Measurements from ENCODE around the gene TTYH3.
"Not testable (repeated sequence)": the region's sequence is repeated elsewhere in the genome, so short reads cannot be mapped to it uniquely, and the experiment has no call there.

Gene TTYH3

DNA sequence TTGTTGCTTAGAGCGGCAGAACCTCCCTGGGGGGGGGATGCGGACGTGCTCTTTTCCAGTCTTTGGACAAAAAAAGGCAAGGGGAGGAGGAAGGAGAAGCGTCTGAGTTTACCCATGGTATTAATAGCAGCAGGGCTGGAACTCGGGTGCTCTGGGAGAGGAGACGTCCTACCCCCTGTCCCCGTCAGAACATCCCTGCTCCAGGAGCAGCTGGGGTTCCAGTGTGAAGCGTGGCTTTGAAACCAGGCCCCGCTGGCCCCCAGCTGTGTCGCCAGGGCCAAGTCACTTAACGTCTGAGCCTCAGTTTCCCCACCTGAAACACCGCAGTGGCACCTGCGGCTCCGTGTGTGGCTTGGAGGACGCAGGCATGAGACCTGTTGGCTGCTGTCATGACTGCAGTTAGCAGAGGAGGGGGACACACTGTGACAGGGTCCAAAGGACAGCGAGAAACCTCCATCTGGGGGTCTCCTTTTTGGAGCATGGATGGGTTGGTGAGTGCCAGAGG, 57.6 kb downstream of the TTYH3 start:
- Histone ChIP-seq H3K4me1 (ENCODE audit: control insufficient read depth, insufficient read depth, low read length) (no peaks in the 10 kb centered on the region), H3K27me3 (ENCODE audit: control insufficient read depth, insufficient read depth, low read length) (peaks cover 19% of the 10 kb centered on the region), H3K27ac (ENCODE audit: low read depth, low read length) (no peak overlapping the region), H3K36me3 (ENCODE audit: control insufficient read depth, insufficient read depth, low read length) (no peaks in the 10 kb centered on the region), H3K4me3 (ENCODE audit: low read length) (peak overlapping the region; percentile 15), H3K9ac (ENCODE audit: low read length) (no peak overlapping the region)

DNA sequence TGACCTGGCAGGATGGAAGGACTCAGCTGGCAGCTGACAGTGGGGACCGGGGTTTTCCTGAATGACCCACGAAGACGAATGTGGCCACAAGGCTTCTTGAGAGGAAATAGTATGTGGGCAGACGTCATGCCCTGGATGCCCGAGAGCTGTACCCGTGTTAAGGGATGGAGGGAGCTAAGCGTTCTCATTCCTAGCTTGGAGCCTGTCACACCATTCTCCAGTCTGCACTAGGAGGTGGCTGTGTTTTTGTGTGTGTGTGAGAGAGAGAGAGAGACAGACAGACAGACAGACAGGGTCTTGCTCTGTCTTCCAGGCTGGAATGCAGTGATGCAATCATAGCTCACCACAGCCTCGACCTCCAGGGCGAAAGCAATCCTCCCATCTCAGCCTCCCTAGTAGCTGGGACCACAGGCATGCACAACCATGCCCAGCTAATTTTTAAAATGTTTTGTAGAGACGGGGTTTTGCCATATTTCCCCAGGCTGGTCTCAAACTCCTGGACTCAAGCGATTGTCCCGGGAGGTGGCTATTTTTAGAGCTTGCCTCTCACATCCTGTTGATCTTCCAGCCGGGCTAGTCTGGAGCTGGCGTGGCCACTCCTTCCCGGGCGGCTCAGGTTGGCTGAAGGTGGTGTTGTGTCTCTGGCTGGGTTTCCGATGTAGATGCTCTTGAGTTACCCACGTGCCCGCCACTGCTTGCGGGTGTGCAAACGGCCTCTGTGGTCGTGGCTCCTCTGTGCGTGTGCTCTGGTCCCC, 58.3 kb downstream of the TTYH3 start:
- no peak overlapping the region for H3K9ac ChIP-seq (ENCODE audit: low read length)

DNA sequence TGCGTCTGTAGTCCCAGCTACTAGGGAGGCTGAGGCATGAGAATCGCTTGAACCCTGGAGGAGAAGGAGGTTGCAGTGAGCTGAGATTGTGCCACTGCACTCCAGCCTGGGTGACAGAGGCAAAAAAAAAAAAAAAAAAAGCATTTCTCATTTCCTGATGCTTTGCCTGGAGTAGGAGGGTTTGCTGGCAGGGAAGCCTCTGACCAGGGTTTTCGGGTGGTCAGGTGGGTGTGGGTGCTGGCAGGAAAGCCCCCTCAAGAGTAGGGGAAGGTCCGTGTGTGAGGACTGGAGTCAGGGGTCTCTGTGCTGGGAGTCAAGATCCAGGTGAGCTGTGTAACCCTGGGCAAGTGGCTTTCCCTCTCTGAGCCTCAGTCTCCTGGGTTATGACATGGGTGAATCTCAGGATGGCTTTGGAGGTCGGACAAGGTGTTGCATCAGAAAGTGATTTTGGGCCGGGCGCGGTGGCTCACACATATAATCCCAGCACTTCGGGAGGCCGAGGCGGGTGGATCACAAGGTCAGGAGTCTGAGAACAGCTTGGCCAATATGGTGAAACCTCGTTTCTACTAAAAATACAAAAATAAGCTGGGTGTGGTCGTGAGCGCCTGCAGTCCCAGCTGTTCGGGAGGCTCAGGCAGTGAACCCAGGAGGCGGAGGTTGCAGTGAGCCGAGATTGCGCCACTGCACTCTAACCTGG, 59.4 kb downstream of the TTYH3 start:
- Histone ChIP-seq H3K9ac (ENCODE audit: low read length) (no peak overlapping the region), H3K27ac (ENCODE audit: low read depth, low read length) (no peak overlapping the region), H3K27me3 (ENCODE audit: control insufficient read depth, insufficient read depth, low read length) (peaks cover 19% of the 10 kb centered on the region), H3K36me3 (ENCODE audit: control insufficient read depth, insufficient read depth, low read length) (no peaks in the 10 kb centered on the region), H3K4me3 (ENCODE audit: low read length) (no peak overlapping the region), H3K4me1 (ENCODE audit: control insufficient read depth, insufficient read depth, low read length) (no peaks in the 10 kb centered on the region)

More for the DNA sequence above, 58.3 kb downstream of the TTYH3 start:
- Histone ChIP-seq H3K36me3 (ENCODE audit: control insufficient read depth, insufficient read depth, low read length) (no peaks in the 10 kb centered on the region), H3K4me3 (ENCODE audit: low read length) (no peak overlapping the region), H3K27me3 (ENCODE audit: control insufficient read depth, insufficient read depth, low read length) (peaks cover 19% of the 10 kb centered on the region), H3K27ac (ENCODE audit: low read depth, low read length) (no peak overlapping the region), H3K4me1 (ENCODE audit: control insufficient read depth, insufficient read depth, low read length) (no peaks in the 10 kb centered on the region)

DNA sequence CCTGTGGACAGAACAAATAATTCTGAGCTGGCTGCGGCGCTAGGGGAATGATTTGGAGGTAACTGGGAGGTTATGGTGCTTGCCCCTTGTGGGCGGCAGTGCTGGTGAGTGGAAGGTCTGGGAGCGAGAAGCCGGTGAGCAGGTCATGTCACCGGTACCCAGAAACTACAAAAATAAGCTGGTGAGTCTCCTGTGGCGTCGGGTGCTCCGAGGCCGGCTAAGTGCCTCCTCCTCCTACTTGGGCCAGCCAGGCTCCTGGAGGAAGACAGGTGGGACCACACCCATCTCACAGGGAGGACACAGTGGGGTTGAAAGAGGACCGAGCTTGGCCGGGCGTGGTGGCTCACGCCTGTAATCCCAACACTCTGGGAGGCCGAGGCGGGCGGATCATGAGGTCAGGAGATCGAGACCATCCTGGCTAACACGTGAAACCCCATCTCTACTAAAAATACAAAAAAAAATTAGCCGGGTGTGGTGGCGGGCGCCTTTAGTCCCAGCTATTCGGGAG, 60.2 kb downstream of the TTYH3 start:
- not testable (repeated sequence) for H3K4me3 ChIP-seq (ENCODE audit: low read length); H3K27ac ChIP-seq (ENCODE audit: low read depth, low read length); H3K9ac ChIP-seq (ENCODE audit: low read length); H3K4me1 ChIP-seq (ENCODE audit: control insufficient read depth, insufficient read depth, low read length); H3K36me3 ChIP-seq (ENCODE audit: control insufficient read depth, insufficient read depth, low read length)
- peaks cover 19% of the 10 kb centered on the region for H3K27me3 ChIP-seq (ENCODE audit: control insufficient read depth, insufficient read depth, low read length)

DNA sequence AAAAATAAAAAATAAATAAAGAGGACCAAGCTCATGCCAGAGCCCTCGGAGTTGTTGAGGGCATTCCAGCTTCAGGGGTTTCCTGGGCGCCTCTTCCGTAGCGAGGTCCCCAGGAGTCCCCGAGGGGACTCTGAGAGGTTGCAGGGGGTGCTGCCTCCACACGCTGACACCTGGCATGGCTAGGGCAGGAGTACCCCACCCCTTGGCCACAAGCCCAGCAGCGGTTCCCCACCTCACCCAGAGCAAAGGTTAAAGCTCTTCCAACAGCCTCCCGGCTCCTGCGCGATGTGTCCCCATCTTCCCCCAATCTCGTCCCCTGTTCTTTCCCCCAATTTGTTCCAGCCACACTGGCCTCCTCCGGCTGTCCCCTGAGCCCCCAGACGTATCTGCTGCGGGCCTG, 60.8 kb downstream of the TTYH3 start:
- Histone ChIP-seq H3K4me1 (ENCODE audit: control insufficient read depth, insufficient read depth, low read length) (no peaks in the 10 kb centered on the region), H3K27me3 (ENCODE audit: control insufficient read depth, insufficient read depth, low read length) (peaks cover 14% of the 10 kb centered on the region), H3K9ac (ENCODE audit: low read length) (no peak overlapping the region)

DNA sequence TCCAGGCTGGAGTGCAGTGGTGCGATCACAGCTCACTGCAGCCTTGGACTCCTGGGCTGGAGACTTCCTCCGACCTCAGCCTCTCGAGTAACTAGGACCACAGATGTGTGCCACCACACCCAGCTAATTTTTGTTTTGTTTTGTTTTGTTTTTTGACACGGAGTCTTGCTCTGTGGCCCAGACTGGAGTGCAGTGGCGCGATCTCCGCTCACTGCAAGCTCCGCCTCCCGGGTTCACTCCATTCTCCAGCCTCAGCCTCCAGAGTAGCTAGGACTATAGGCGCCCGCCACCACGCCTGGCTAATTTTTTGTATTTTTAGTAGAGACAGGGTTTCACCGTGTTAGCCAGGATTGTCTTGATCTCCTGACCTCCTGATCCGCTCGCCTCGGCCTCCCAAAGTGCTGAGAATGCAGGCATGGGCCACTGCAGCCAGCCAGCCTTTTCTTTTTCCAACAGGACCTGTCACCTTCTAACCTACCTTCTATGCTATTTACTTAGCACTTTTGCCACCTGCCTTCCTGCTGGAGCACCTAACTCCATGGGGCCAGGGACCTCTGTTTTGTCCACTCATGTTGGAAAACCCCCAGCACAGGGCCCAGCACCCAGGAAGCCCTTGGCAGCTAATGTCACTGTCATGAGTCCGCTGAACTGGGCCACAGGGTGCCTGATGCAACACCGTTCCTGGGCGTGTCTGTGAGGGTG, 61.8 kb downstream of the TTYH3 start:
- not testable (repeated sequence) for H3K4me1 ChIP-seq (ENCODE audit: control insufficient read depth, insufficient read depth, low read length); H3K27ac ChIP-seq (ENCODE audit: low read depth, low read length); H3K9ac ChIP-seq (ENCODE audit: low read length); H3K36me3 ChIP-seq (ENCODE audit: control insufficient read depth, insufficient read depth, low read length); H3K27me3 ChIP-seq (ENCODE audit: control insufficient read depth, insufficient read depth, low read length); H3K4me3 ChIP-seq (ENCODE audit: low read length)

More for the DNA sequence above, 60.8 kb downstream of the TTYH3 start:
- no peak overlapping the region for H3K4me3 ChIP-seq (ENCODE audit: low read length)
- no peak overlapping the region for H3K27ac ChIP-seq (ENCODE audit: low read depth, low read length)
- H3K36me3 ChIP-seq (ENCODE audit: control insufficient read depth, insufficient read depth, low read length) = no peaks in the 10 kb centered on the region

DNA sequence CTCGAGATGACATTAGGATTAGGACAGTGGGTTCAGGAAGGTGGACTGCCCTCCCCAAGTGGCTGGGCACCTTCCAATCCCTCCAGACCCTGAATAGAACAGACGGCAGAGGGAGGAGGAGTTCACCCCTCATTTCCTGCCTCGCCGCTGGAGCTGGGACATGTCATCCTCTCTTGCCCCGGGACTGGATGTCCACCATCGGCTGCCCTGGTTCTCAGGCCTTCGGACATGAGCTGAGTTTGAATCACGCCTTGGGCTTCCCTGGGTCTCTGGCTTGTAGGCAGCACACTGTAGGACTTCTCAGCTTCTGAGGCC, 62.3 kb downstream of the TTYH3 start:
- not testable (repeated sequence) for H3K36me3 ChIP-seq (ENCODE audit: control insufficient read depth, insufficient read depth, low read length); H3K4me3 ChIP-seq (ENCODE audit: low read length); H3K9ac ChIP-seq (ENCODE audit: low read length); H3K27ac ChIP-seq (ENCODE audit: low read depth, low read length); H3K4me1 ChIP-seq (ENCODE audit: control insufficient read depth, insufficient read depth, low read length); H3K27me3 ChIP-seq (ENCODE audit: control insufficient read depth, insufficient read depth, low read length)

DNA sequence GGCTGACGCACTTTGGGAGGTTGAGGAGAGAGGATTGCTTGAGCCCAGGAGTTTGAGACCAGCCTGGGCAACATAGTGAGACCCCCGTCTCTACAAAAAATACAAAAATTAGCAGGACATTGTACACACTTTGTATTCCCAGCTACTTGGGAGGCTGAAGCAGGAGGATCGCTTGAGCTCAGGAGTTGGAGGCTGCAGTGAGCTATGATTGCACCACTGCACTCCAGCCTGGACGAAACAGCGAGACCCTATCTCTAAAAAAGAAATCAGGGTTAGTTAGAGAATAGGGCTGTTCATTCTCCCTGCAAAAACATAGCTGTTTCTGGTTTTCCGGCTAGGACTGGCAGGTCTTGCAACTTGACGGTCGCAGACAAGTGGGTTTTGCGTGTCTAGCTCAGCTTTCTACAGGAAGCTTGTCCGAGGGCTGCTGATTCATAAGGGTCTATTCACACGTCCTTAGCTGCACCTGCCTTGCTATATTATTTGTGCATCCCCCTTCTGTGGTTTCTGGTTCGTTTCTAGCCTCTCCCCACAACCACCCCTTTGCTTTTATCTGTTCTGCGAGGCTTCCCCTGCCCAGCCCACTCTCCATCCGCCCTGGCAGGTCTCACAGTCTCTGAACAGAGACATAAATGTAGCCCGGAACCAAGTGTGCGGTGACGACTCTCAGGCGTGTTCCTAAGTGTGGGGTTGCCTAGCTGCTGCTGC, 66.9 kb downstream of the TTYH3 start:
- no peaks in the 10 kb centered on the region for H3K36me3 ChIP-seq (ENCODE audit: control insufficient read depth, insufficient read depth, low read length)
- no peaks in the 10 kb centered on the region for H3K4me1 ChIP-seq (ENCODE audit: control insufficient read depth, insufficient read depth, low read length)
- no peak overlapping the region for H3K9ac ChIP-seq (ENCODE audit: low read length)
- H3K4me3 ChIP-seq (ENCODE audit: low read length) = no peak overlapping the region
- no peak overlapping the region for H3K27ac ChIP-seq (ENCODE audit: low read depth, low read length)
- H3K27me3 ChIP-seq (ENCODE audit: control insufficient read depth, insufficient read depth, low read length) = no peaks in the 10 kb centered on the region

DNA sequence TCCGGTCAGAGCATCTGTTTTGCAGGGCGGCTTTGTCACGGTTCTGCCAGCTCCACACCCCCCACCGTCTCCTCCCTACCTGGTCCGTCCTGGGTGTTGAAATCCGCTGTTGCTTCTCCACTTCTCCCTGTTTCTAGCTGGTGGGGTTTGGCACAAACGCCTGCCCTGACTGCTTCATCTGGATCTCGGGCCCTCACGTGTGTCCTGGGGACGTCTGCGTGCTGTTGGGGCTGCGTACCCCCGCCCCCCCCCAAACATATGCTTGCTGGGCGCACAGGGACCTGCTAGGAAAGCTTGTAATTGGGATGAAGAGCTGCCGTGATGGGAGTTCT, 67.5 kb downstream of the TTYH3 start:
- H3K9ac ChIP-seq (ENCODE audit: low read length) = no peak overlapping the region
- no peak overlapping the region for H3K27ac ChIP-seq (ENCODE audit: low read depth, low read length)
- H3K4me1 ChIP-seq (ENCODE audit: control insufficient read depth, insufficient read depth, low read length) = no peaks in the 10 kb centered on the region
- H3K36me3 ChIP-seq (ENCODE audit: control insufficient read depth, insufficient read depth, low read length) = no peaks in the 10 kb centered on the region
- no peak overlapping the region for H3K4me3 ChIP-seq (ENCODE audit: low read length)
- H3K27me3 ChIP-seq (ENCODE audit: control insufficient read depth, insufficient read depth, low read length) = no peaks in the 10 kb centered on the region

DNA sequence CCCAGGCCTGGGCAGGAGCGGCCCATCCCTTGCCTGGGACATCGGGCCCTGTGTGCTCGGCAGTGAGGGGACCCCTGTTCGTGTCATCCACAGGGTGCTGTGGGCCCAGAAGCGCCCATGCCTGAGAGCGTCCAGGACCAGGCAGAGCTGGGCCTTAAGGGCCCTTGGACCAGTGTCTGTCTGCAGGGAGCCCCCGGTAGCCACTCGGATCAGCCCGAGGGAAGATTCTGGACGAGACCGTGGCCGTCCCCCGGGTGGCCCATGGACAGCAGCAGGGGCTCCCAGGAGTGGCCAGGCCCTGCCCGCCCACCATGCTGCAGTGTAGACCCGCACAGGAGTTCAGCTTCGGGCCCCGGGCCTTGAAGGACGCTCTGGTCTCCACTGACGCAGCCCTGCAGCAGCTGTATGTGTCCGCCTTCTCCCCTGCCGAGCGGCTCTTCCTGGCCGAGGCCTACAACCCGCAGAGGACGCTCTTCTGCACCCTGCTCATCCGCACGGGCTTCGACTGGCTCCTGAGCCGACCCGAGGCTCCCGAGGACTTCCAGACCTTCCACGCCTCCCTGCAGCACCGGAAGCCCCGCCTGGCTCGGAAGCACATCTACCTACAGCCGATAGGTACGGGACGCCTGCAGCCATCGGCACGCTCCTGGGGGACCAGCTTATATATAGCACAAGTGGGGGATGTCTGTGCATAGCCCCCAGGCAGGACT, 68.5 kb downstream of the TTYH3 start:
- H3K27me3 ChIP-seq (ENCODE audit: control insufficient read depth, insufficient read depth, low read length) = no peaks in the 10 kb centered on the region
- no peaks in the 10 kb centered on the region for H3K36me3 ChIP-seq (ENCODE audit: control insufficient read depth, insufficient read depth, low read length)
- no peaks in the 10 kb centered on the region for H3K4me1 ChIP-seq (ENCODE audit: control insufficient read depth, insufficient read depth, low read length)
- no peak overlapping the region for H3K9ac ChIP-seq (ENCODE audit: low read length)
- H3K4me3 ChIP-seq (ENCODE audit: low read length) = no peak overlapping the region
- H3K27ac ChIP-seq (ENCODE audit: low read depth, low read length) = no peak overlapping the region

DNA sequence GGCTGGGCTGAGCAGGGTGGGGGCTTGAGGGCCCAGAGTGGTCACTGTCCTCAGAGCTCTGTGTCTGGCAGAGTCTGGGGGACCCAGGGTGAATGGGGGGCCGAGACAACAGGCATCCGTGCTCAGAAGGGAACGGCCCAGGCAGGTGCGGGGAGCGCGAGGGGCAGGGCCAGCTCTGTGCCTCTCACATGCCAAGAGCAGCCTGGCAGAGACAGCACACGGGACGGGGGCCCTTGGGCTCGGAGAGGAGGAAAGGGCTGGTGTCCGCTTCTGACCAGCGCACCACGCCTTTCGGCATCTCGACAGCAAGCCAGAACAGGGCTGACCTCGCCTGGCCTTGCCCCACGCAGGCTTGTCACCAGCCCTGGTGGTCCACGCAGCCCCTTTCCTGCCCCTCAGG, 69.6 kb downstream of the TTYH3 start:
- Histone ChIP-seq H3K27me3 (ENCODE audit: control insufficient read depth, insufficient read depth, low read length) (no peaks in the 10 kb centered on the region), H3K4me3 (ENCODE audit: low read length) (no peak overlapping the region), H3K9ac (ENCODE audit: low read length) (no peak overlapping the region), H3K4me1 (ENCODE audit: control insufficient read depth, insufficient read depth, low read length) (no peaks in the 10 kb centered on the region), H3K36me3 (ENCODE audit: control insufficient read depth, insufficient read depth, low read length) (no peaks in the 10 kb centered on the region), H3K27ac (ENCODE audit: low read depth, low read length) (no peak overlapping the region)

All from rectal smooth muscle tissue (tissue), 1 donor.